Stimulated activated memory B cell treated with anti-CD40 and anti-IgM and Interleukin-4, amounts not matched to agents 10 μg/mL and 1 μg/mL and 100 μg/mL, for 72 hours (primary cell): ENCODE data around the gene AGAP2.
A peak's percentile ranks its signal among the peaks of the same experiment; 100 is the strongest.
"Not testable (repeated sequence)": the region's sequence is repeated elsewhere in the genome, so short reads cannot be mapped to it uniquely, and the experiment has no call there.

Experiments
- ATAC-seq: fragments of 150-1000 bp; cut with Tn5 transposase; 2 replicates; pipeline ENCODE4 v1.10.0; 2021
- H3K27ac Mint-ChIP-seq: one replicate; pipeline ENCODE4 v1.8.0; 2022; ENCODE audit warnings: mild to moderate bottlenecking, mixed read lengths
- H3K27me3 Mint-ChIP-seq: one replicate; pipeline ENCODE4 v1.8.0; 2022; ENCODE audit warnings: mixed read lengths
- H3K36me3 Mint-ChIP-seq: one replicate; pipeline ENCODE4 v1.8.0; 2022; ENCODE audit warnings: mixed read lengths
- H3K4me1 Mint-ChIP-seq: one replicate; pipeline ENCODE4 v1.8.0; 2022; ENCODE audit warnings: mixed read lengths
- H3K4me3 Mint-ChIP-seq: one replicate; pipeline ENCODE4 v1.8.0; 2022; ENCODE audit warnings: mild to moderate bottlenecking, moderate library complexity, mixed read lengths
- H3K9me3 Mint-ChIP-seq: one replicate; pipeline ENCODE4 v1.8.0; 2022; ENCODE audit warnings: mixed read lengths

The AGAP2 gene

GRCh38 chr12:57717846-57718640 is 20.5 kb downstream of the AGAP2 start:
- Mint-ChIP-seq H3K36me3 (peaks cover 55% of the 10 kb centered on the region), H3K27me3 (no peaks in the 10 kb centered on the region), H3K27ac (no peak overlapping the region), H3K9me3 (no peaks in the 10 kb centered on the region), H3K4me3 (no peak overlapping the region), H3K4me1 (peaks cover 8% of the 10 kb centered on the region)
- ATAC-seq: no peak

GRCh38 chr12:57717131-57717530 is 21.4 kb downstream of the AGAP2 start:
- H3K36me3 Mint-ChIP-seq: peaks cover 61% of the 10 kb centered on the region
- ATAC-seq: no peak
- peaks cover 8% of the 10 kb centered on the region for H3K4me1 Mint-ChIP-seq
- no peak overlapping the region for H3K4me3 Mint-ChIP-seq
- no peaks in the 10 kb centered on the region for H3K9me3 Mint-ChIP-seq
- no peaks in the 10 kb centered on the region for H3K27me3 Mint-ChIP-seq
- H3K27ac Mint-ChIP-seq: no peak overlapping the region

GRCh38 chr12:57716305-57716704 is 22.2 kb downstream of the AGAP2 start:
- Mint-ChIP-seq H3K36me3 (peaks cover 62% of the 10 kb centered on the region), H3K9me3 (no peaks in the 10 kb centered on the region)

GRCh38 chr12:57715786-57716185 is 22.8 kb downstream of the AGAP2 start:
- Mint-ChIP-seq H3K27me3 (no peaks in the 10 kb centered on the region), H3K9me3 (no peaks in the 10 kb centered on the region), H3K27ac (peak overlapping the region; percentile 28), H3K4me1 (peaks cover 8% of the 10 kb centered on the region), H3K4me3 (no peak overlapping the region), H3K36me3 (peaks cover 62% of the 10 kb centered on the region)
- no peak for ATAC-seq

More at GRCh38 chr12:57716305-57716704, 22.2 kb downstream of the AGAP2 start:
- no peak for ATAC-seq
- peaks cover 8% of the 10 kb centered on the region for H3K4me1 Mint-ChIP-seq
- no peak overlapping the region for H3K4me3 Mint-ChIP-seq
- no peaks in the 10 kb centered on the region for H3K27me3 Mint-ChIP-seq
- no peak overlapping the region for H3K27ac Mint-ChIP-seq

GRCh38 chr12:57715036-57715748 is 23.4 kb downstream of the AGAP2 start:
- H3K9me3 Mint-ChIP-seq, H3K4me3 Mint-ChIP-seq, H3K27me3 Mint-ChIP-seq: not testable (repeated sequence)
- Mint-ChIP-seq H3K27ac (peak overlapping the region; percentile 28), H3K36me3 (peaks cover 62% of the 10 kb centered on the region), H3K4me1 (peaks cover 11% of the 10 kb centered on the region)
- peak; percentile 76 for ATAC-seq

GRCh38 chr12:57713209-57713608 is 25.3 kb downstream of the AGAP2 start:
- peaks cover 18% of the 10 kb centered on the region for H3K4me1 Mint-ChIP-seq
- H3K4me3 Mint-ChIP-seq: no peak overlapping the region
- no peak for ATAC-seq
- no peaks in the 10 kb centered on the region for H3K27me3 Mint-ChIP-seq
- H3K36me3 Mint-ChIP-seq: peaks cover 52% of the 10 kb centered on the region
- no peaks in the 10 kb centered on the region for H3K9me3 Mint-ChIP-seq
- H3K27ac Mint-ChIP-seq: no peak overlapping the region

- Mint-ChIP-seq H3K4me1 (peaks cover 18% of the 10 kb centered on the region), H3K27me3 (no peaks in the 10 kb centered on the region)
These were observed 25.8 kb downstream of the AGAP2 start for GRCh38 chr12:57712701-57713100.

GRCh38 chr12:57708296-57708695 is 30.2 kb downstream of the AGAP2 start:
- no peak overlapping the region for H3K4me3 Mint-ChIP-seq
- no peak overlapping the region for H3K27ac Mint-ChIP-seq
- ATAC-seq: no peak
- H3K4me1 Mint-ChIP-seq: peaks cover 10% of the 10 kb centered on the region
- H3K27me3 Mint-ChIP-seq: no peaks in the 10 kb centered on the region
- H3K9me3 Mint-ChIP-seq: no peaks in the 10 kb centered on the region
- peaks cover 75% of the 10 kb centered on the region for H3K36me3 Mint-ChIP-seq

More at GRCh38 chr12:57712701-57713100, 25.8 kb downstream of the AGAP2 start:
- H3K36me3 Mint-ChIP-seq: peaks cover 48% of the 10 kb centered on the region
- H3K9me3 Mint-ChIP-seq: no peaks in the 10 kb centered on the region
- no peak overlapping the region for H3K4me3 Mint-ChIP-seq
- no peak for ATAC-seq
- H3K27ac Mint-ChIP-seq: no peak overlapping the region

- no peaks in the 10 kb centered on the region for H3K27me3 Mint-ChIP-seq
- no peak overlapping the region for H3K4me3 Mint-ChIP-seq
- no peak for ATAC-seq
- H3K4me1 Mint-ChIP-seq: peaks cover 10% of the 10 kb centered on the region
- H3K9me3 Mint-ChIP-seq: peaks cover 4% of the 10 kb centered on the region
- no peak overlapping the region for H3K27ac Mint-ChIP-seq
- peaks cover 79% of the 10 kb centered on the region for H3K36me3 Mint-ChIP-seq
These were observed 31.3 kb downstream of the AGAP2 start for GRCh38 chr12:57707250-57707649.

GRCh38 chr12:57700317-57700716 is 38.2 kb downstream of the AGAP2 start:
- no peak for ATAC-seq
- H3K36me3 Mint-ChIP-seq: peaks cover 84% of the 10 kb centered on the region

GRCh38 chr12:57698414-57698813 is 40.1 kb downstream of the AGAP2 start:
- no peak for ATAC-seq
- Mint-ChIP-seq H3K36me3 (peaks cover 67% of the 10 kb centered on the region), H3K27me3 (no peaks in the 10 kb centered on the region)

More at GRCh38 chr12:57700317-57700716, 38.2 kb downstream of the AGAP2 start:
- peak overlapping the region; percentile 23 for H3K27ac Mint-ChIP-seq
- no peak overlapping the region for H3K4me3 Mint-ChIP-seq
- H3K9me3 Mint-ChIP-seq: peaks cover 4% of the 10 kb centered on the region
- peaks cover 27% of the 10 kb centered on the region for H3K4me1 Mint-ChIP-seq
- no peaks in the 10 kb centered on the region for H3K27me3 Mint-ChIP-seq

GRCh38 chr12:57697076-57697475 is 41.5 kb downstream of the AGAP2 start:
- Mint-ChIP-seq H3K27me3 (no peaks in the 10 kb centered on the region), H3K4me1 (peaks cover 27% of the 10 kb centered on the region), H3K9me3 (no peaks in the 10 kb centered on the region), H3K36me3 (peaks cover 53% of the 10 kb centered on the region), H3K4me3 (no peak overlapping the region), H3K27ac (no peak overlapping the region)
- ATAC-seq: no peak

More at GRCh38 chr12:57698414-57698813, 40.1 kb downstream of the AGAP2 start:
- no peak overlapping the region for H3K4me3 Mint-ChIP-seq
- peaks cover 27% of the 10 kb centered on the region for H3K4me1 Mint-ChIP-seq
- H3K9me3 Mint-ChIP-seq: peaks cover 4% of the 10 kb centered on the region
- H3K27ac Mint-ChIP-seq: no peak overlapping the region

GRCh38 chr12:57695770-57696432 is 42.6 kb downstream of the AGAP2 start:
- no peak overlapping the region for H3K27ac Mint-ChIP-seq

GRCh38 chr12:57694459-57695019 is 44.0 kb downstream of the AGAP2 start:
- Mint-ChIP-seq H3K36me3 (peaks cover 40% of the 10 kb centered on the region), H3K4me1 (peaks cover 14% of the 10 kb centered on the region), H3K9me3 (no peaks in the 10 kb centered on the region), H3K27me3 (no peaks in the 10 kb centered on the region), H3K4me3 (no peak overlapping the region), H3K27ac (no peak overlapping the region)
- ATAC-seq: no peak

More at GRCh38 chr12:57695770-57696432, 42.6 kb downstream of the AGAP2 start:
- no peaks in the 10 kb centered on the region for H3K9me3 Mint-ChIP-seq
- H3K27me3 Mint-ChIP-seq: no peaks in the 10 kb centered on the region
- peaks cover 51% of the 10 kb centered on the region for H3K36me3 Mint-ChIP-seq
- H3K4me3 Mint-ChIP-seq: no peak overlapping the region
- ATAC-seq: no peak
- H3K4me1 Mint-ChIP-seq: peaks cover 27% of the 10 kb centered on the region
